ENCODE data around the gene APOBEC3G.
"Not testable (repeated sequence)": the region's sequence is repeated elsewhere in the genome, so short reads cannot be mapped to it uniquely, and the experiment has no call there.

APOBEC3G gene

GRCh38 chr22:39077026-39077840 lies at the start of gene APOBEC3G:
TSS of gene APOBEC3G (plus strand) at chr22:39077275. CDS start at chr22:39077362, 87 bp downstream.
- peak; percentile 89 for DNase-seq

- DNase-seq, result no peak
Measured at GRCh38 chr22:39027717-39028116, 49.4 kb upstream of the APOBEC3G start.

DNA sequence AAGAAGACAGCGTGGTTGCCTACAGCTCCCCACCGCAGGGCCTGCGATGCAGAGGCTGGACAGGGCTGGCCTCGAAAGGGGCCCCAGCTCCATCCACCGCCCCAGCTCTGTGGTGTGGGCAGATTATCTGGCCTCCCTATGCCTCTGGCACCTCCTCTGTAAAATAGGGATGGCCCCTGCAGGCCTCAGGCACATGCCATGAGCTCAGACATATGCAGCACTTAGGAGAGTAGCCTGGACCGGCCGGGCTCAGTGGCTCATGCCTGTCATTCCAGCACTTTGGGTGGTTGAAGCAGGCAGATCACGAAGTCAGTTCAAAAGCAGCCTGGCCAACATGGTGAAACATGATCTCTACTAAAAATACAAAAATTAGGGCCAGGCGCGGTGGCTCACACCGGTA lies 48.8 kb upstream of the APOBEC3G start:
- no peak for DNase-seq

GRCh38 chr22:39029227-39029626 lies 47.8 kb upstream of the APOBEC3G start:
- no peak for DNase-seq

DNA sequence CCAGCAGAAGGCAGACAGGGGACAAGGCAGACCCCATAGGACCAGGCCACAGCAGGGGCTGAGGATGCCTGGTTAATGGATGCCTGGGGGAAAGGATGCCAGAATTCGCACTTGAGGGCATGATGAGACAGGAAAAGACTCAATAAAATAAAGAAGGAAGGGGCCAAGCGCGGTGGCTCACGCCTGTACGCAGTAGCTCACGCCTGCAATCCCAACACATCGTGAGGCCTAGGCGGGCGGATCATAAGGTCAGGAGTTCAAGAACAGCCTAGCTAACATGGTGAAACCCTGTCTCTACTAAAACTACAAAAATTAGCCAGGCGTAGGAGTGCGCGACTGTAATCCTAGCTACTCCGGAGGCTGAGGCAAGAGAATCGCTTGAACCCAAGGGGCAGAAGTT lies 46.4 kb upstream of the APOBEC3G start:
- DNase-seq, result no peak

GRCh38 chr22:39031434-39032295 lies 45.4 kb upstream of the APOBEC3G start:
- DNase-seq, result not testable (repeated sequence)

- not testable (repeated sequence) for DNase-seq
Measured at GRCh38 chr22:39037071-39037470, 40.0 kb upstream of the APOBEC3G start.

GRCh38 chr22:39039306-39040126 lies 37.6 kb upstream of the APOBEC3G start:
- no peak for DNase-seq

- not testable (repeated sequence) for DNase-seq
Measured at GRCh38 chr22:39040155-39040537, 36.9 kb upstream of the APOBEC3G start.

GRCh38 chr22:39040538-39041296 lies 36.4 kb upstream of the APOBEC3G start, which contains the start of gene APOBEC3F:
TSS of gene APOBEC3F (plus strand) at chr22:39040864. CDS start at chr22:39040961, 97 bp downstream.
- DNase-seq, result peak; percentile 78

DNA sequence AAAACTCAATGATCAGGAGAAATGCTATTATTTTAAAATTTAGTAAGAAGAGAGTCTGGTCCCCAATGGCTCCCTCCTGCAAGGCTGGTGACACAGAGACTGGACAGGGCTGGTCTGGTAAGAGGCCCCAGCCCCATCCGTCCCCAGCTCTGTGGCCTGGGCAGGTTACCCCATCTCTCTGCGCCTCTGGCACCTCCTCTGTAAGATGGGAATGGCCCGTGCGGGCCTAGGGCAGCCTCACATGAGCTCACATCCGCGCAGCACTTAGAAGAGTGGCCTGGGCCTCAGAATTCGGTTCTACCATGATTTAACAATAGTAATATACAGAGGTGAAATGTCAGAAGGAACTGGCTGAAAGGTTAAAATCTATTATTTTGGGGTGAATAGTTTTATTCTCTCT lies 35.2 kb upstream of the APOBEC3G start:
- DNase-seq, result no peak

GRCh38 chr22:39043063-39043462 lies 34.0 kb upstream of the APOBEC3G start:
- not testable (repeated sequence) for DNase-seq

- DNase-seq, result not testable (repeated sequence)
Measured at GRCh38 chr22:39045136-39045535, 31.9 kb upstream of the APOBEC3G start.

- DNase-seq, result not testable (repeated sequence)
Measured at GRCh38 chr22:39049486-39049885, 27.6 kb upstream of the APOBEC3G start.

DNA sequence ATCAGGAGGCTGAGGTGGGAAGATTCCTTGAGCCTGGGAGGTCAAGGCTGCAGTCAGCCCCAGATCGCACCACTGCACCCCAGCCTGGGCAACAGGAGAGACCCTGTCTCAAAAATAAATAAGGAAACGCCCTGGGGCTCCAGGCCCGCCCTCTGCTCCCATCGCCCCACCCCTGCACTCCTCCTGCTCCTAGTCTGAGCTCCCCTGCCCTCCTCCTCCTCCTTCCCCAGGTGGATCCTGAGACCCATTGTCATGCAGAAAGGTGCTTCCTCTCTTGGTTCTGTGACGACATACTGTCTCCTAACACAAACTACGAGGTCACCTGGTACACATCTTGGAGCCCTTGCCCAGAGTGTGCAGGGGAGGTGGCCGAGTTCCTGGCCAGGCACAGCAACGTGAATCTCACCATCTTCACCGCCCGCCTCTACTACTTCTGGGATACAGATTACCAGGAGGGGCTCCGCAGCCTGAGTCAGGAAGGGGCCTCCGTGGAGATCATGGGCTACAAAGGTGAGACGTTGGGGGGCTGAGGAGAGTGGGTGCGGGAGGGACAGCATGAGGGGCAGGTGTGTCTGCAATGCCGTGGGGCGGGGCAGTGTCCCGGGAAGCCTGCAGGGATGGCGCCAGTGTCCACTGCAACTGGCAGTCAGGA lies 25.1 kb upstream of the APOBEC3G start:
- DNase-seq, result not testable (repeated sequence)

- DNase-seq, result no peak
Measured at GRCh38 chr22:39055658-39056057, 21.4 kb upstream of the APOBEC3G start.

- DNase-seq, result not testable (repeated sequence)
Measured at GRCh38 chr22:39061290-39061689, 15.8 kb upstream of the APOBEC3G start.

GRCh38 chr22:39061951-39062350 lies 15.1 kb upstream of the APOBEC3G start:
- not testable (repeated sequence) for DNase-seq

GRCh38 chr22:39063904-39064303 lies 13.2 kb upstream of the APOBEC3G start:
- not testable (repeated sequence) for DNase-seq

- DNase-seq, result not testable (repeated sequence)
Measured at GRCh38 chr22:39066442-39067276, 10.4 kb upstream of the APOBEC3G start.
